IPS DF 4.7 (cell line): ENCODE results near the gene TRIM54.
A peak's percentile ranks its signal among the peaks of the same experiment; 100 is the strongest.

ENCODE experiments used
- DNase-seq: peaks from one replicate; pipeline ENCODE4 v3.0.0-alpha.2; 2013; ENCODE audit warnings: low spot score; ENCODE audit errors: extremely low read depth

Gene TRIM54, protein sequence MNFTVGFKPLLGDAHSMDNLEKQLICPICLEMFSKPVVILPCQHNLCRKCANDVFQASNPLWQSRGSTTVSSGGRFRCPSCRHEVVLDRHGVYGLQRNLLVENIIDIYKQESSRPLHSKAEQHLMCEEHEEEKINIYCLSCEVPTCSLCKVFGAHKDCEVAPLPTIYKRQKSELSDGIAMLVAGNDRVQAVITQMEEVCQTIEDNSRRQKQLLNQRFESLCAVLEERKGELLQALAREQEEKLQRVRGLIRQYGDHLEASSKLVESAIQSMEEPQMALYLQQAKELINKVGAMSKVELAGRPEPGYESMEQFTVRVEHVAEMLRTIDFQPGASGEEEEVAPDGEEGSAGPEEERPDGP

DNA sequence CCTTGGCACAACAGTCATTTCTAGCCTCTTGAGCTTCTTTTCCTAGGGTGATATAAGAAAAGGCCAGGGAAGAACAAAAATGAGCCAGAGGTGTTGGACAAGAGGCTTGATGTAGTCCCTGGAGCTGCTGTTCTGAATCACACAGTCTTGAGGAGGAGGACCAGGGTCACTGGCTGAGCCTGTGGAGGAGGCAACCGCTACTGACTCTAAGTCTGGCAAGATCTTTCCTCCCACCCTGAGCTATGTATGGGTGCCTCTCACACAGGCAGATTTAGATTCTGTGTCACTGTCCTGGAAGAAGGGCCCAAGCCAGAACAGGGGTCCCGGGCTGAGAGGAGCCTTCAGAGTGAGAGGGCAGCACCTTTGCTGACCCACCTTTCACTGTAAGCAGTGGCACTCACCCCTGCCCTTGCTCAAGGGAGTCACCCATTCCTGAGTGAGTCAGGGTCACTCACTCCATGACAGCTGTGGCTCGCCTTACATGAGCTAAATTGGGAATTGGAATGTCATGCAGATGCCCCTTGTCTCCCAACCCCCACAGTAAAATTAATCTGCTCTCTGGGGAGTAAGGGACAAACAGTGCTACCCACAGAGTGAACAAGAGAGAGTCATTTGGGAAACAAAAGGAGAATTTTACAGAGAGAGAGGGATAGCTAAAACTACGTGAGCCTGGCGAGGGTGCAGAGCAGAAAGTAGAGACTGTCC lies at the start of gene TRIM54:
Gene TRIM54, plus strand, starts transcription at position 575 of the 705 bp plus-strand sequence. CDS start 303 bp downstream, outside the sequence.
- DNase-seq = no peak

DNA sequence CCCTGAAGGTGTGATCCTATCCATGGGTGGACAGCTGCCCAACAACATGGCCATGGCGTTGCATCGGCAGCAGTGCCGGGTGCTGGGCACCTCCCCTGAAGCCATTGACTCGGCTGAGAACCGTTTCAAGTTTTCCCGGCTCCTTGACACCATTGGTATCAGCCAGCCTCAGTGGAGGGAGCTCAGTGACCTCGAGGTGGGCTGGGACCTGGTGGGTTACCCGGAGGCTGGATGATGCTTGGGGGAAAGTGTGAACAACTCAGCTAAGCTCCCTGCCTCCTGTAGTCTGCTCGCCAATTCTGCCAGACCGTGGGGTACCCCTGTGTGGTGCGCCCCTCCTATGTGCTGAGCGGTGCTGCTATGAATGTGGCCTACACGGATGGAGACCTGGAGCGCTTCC lies 48.9 kb upstream of the TRIM54 start:
- no peak for DNase-seq

DNA sequence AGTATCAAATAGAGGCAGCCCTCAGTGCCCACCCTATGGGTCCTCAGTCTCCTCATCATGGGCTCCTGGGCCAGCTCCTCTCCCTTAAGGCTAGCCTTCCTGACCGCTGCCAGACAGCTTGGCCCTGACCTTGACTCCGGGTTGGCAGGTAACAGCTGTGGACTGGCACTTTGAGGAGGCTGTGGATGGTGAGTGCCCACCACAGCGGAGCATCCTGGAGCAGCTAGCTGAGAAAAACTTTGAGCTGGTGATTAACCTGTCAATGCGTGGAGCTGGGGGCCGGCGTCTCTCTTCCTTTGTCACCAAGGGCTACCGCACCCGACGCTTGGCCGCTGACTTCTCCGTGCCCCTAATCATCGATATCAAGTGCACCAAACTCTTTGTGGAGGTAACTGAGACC lies 46.1 kb upstream of the TRIM54 start:
- DNase-seq = no peak

DNA sequence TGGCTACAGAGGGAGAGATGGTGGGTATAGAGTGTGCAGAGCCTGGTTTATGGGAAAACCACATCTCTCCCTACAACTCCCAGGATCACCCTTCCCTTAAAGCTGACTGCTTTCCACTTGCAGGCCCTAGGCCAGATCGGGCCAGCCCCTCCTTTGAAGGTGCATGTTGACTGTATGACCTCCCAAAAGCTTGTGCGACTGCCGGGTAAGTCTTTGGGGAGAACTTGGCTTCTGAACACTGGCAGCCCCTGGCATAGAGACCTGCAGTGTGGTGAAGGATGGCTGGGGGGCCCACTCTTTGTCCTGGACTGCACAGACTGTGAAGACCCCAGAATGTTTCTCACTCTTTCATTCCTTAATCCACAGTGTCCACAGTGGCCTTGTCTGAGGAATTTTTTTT lies 45.6 kb upstream of the TRIM54 start:
- DNase-seq = no peak

DNA sequence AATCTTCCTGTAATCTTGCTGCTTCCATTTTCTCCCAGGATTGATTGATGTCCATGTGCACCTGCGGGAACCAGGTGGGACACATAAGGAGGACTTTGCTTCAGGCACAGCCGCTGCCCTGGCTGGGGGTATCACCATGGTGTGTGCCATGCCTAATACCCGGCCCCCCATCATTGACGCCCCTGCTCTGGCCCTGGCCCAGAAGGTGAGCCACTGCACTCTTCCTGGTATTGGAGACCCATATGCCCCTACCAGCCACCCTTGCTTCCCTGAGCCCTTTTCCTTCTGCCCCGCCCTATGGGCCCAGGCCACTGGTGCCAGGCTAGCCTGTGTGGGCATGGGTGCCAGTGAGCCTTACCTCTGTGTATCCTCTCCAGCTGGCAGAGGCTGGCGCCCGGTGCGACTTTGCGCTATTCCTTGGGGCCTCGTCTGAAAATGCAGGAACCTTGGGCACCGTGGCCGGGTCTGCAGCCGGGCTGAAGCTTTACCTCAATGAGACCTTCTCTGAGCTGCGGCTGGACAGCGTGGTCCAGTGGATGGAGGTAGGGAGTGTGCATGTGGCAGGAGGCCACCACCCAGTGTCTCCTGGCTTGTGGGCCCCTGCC lies 44.8 kb upstream of the TRIM54 start:
- DNase-seq = no peak

DNA sequence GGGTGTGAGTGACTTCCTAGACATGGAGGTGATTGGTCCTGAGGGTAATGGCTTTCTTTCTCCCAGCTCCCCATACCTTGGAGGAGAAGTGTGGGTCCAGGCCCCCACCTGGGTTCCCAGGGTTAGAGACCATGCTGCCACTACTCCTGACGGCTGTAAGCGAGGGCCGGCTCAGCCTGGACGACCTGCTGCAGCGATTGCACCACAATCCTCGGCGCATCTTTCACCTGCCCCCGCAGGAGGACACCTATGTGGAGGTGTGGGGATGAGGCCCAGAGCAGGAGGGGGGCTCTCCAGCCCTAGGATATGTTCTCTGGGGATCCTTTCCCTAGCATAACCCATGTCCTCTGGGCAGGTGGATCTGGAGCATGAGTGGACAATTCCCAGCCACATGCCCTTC lies 43.3 kb upstream of the TRIM54 start:
- DNase-seq = no peak

DNA sequence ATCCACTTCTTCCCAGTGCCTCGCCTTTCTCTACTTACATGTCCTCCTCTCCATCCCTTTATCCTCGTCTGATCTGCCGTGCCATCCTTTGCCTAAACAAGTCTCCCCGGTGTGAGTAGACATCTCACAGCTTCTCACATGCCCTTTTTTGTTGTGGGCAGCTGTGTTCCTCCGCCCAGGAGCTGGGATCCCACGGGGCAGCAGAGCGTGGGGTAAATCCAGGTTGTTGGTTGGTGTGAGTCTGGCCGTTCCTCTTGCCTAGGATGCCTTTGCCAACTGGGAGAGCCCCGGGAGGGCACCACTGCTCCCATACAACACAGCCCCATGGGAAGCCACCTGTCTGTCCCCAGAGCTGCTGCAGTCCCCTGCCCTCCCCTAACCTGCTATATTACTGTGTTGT lies 41.8 kb upstream of the TRIM54 start:
- no peak for DNase-seq

DNA sequence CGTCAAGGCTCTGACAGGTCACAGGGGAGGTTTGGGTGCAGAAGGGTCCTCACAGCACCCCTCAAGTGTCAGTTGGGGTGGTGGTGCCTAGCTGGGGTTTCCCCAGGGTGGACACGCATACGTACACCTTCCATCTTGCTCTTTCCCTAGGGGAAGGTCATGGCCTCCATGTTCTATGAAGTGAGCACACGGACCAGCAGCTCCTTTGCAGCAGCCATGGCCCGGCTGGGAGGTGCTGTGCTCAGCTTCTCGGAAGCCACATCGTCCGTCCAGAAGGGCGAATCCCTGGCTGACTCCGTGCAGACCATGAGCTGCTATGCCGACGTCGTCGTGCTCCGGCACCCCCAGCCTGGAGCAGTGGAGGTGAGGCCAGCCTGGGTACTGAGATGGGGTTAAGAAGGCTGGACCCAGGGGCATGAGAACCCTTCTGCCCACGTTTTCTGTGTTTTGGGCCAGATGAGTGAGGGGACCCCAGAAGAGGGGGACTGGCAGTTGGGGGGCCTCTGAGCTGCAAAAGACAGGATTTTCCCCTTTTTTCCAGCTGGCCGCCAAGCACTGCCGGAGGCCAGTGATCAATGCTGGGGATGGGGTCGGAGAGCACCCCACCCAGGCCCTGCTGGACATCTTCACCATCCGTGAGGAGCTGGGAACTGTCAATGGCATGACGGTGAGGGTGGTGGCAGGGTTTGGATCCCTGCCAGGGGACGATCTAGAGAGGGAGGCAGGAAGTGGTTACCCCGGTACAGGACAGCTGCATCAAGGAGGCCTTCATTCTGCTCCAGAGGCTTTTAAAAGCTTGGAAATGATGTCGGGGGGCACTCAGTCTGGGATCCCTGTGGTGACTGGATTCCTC lies 40.2 kb upstream of the TRIM54 start:
- no peak for DNase-seq

DNA sequence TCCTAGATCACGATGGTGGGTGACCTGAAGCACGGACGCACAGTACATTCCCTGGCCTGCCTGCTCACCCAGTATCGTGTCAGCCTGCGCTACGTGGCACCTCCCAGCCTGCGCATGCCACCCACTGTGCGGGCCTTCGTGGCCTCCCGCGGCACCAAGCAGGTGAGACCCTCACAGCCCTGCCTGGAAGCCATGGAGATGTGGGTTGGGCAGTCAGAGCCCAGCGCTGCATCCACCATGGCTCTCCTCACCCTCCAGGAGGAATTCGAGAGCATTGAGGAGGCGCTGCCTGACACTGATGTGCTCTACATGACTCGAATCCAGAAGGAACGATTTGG lies 39.6 kb upstream of the TRIM54 start:
- no peak for DNase-seq

DNA sequence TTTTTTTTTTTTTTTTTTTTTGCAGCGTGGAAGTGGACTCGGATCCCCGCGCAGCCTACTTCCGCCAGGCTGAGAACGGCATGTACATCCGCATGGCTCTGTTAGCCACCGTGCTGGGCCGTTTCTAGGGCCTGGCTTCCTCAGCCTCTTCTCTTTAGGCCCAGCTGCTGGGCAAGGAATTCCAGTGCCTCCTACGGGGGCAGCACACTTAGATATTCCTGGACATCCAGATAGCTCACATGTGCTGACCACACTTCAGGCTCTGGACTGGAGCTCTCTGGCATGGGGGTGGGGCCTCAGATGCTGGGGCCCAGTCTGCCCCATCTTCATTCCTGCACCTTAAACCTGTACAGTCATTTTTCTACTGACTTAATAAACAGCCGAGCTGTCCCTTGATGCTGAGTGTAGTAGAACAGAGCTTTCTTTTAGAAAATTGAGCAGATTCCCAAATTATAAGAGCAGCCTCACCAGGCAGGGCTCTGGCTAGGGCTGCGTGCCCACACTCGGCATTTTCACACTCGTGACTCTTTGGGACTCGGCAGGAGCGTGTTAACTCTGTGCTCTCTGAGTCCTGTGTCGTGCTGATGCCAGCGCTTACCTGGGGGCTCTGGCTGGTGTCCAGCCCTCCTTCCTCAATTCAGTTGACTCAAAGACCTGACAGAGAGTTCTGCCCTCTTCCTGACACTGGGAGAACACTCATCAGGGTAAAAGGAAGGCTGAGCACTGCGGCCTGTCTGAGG lies 38.7 kb upstream of the TRIM54 start:
- DNase-seq = no peak

DNA sequence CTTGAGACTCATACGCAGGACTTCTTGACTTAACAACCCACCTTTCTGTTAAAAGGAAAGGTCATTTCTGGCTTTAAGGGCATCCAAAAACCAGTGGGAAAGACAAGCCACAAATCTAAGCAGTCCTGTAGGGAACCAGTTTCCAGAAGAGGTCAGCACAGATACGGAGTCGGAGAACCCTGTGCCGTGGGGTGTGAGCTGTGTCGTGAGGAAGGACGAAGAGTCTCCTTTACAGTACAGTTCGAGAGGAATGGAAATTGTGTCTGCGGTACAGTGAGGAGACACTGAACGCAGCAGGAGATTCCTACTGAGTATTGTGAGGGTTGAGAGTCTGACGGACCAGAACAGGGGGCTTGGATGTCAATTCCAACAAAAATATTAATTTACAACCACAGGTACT lies 37.1 kb upstream of the TRIM54 start:
- DNase-seq = no peak

DNA sequence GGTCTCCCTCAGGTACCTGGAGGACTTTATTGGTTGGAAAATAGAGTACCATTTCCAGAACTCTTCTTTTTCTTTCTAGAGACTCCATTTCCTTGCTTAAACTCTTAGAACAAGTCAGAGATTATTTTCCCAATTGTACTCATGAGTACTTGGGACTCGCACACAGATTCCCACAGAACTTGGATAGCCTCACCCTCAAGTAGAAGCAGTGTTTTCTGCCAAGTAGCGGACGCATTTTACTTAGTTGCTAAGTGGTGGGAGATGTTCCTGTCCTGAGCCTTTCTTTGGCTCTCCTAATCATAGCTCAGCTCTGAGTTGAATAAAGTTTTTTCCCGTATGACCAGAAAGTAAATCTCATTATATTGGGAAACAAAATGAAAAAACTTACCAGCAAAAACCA lies 36.6 kb upstream of the TRIM54 start:
- no peak for DNase-seq

DNA sequence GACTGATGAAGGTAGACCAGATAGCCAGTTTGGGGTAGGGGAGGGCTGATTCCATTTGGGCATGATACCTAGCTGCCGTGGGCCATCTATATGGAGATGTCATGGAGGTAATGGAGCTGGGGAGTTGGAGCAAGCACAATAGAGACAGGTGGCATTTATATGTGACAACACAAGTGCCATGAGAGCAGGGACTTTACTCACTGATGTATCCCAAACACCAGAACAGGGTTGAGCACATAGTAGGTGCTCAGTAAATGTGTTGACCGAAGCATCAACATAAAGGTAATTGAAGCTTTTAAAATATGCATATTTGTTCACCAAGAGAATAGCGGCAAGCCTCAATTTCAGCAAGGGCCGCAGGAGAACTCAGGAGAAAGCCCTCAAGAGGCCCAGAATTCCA lies 34.3 kb upstream of the TRIM54 start:
- no peak for DNase-seq

DNA sequence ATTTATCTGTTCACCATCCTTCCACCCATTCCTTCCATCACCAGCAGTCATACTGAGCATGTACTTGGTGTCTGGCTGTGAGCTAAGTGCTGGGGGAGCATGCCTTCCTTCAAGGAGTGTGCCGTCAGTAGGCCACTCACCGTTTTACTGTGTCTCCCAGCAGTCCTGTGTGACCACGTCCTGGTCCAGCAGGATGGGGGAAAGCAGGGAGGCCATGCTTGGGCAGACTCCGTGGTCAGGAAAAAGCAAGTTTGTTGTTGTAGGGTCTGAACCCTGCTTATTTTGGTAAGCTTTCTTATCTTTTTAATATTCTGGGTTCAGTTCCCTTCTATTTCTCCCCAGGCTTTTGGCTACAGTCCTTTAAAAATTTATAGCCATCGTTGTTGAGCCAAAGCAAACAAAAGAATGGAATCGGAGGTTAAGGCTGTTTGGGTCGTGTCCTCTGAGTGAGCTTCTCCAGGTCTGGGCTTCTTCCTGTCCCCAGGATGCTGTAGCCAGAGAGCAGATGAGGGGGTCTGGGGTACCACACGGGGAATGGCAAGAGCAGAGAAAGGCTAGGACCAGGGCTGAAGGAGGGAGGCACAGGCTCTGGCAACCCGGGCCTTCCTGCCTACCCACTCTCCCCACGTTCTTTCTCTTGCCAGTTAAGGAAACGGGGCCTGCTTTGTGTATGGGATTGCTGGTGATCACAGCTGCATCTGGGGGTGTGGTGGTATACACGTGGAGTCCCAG lies 32.9 kb upstream of the TRIM54 start:
- no peak for DNase-seq

DNA sequence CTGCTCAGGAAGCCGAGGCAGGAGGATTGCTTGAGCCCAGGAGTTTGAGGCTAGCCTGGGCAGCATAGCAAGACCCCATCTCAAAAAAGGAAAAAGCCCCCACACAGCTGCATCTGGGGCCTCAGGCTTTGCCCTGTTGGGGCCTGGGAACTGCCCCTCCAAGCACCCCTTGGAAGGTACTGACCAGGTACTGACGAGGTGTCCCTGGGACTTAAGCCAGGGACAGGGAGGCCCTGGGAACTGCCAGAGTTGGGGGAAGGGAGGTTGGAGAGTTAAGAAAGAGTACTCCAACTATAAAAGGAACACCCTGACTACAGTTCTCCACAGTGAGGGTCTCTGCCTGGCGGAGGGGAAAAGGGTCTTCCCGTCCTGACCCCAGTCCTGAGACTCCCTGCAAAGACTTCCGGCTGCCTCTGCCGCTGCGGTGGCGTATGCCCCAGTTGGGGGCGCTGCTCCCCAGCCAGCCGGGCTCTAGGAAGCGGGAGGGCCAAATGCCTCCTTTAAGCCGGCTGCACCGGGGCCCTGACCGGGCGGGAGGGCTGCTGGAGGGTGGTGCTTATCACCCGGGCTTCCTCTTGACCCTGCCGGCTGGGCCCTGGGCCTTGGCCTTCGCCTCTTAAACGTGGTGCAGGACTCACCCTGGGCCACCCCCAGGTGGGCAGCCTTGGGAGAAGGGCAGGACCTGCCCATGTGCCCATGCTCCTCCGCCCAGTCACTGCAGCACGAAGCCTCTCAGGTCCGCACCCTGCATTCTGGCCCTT lies 32.2 kb upstream of the TRIM54 start:
- peak; percentile 46 for DNase-seq

DNA sequence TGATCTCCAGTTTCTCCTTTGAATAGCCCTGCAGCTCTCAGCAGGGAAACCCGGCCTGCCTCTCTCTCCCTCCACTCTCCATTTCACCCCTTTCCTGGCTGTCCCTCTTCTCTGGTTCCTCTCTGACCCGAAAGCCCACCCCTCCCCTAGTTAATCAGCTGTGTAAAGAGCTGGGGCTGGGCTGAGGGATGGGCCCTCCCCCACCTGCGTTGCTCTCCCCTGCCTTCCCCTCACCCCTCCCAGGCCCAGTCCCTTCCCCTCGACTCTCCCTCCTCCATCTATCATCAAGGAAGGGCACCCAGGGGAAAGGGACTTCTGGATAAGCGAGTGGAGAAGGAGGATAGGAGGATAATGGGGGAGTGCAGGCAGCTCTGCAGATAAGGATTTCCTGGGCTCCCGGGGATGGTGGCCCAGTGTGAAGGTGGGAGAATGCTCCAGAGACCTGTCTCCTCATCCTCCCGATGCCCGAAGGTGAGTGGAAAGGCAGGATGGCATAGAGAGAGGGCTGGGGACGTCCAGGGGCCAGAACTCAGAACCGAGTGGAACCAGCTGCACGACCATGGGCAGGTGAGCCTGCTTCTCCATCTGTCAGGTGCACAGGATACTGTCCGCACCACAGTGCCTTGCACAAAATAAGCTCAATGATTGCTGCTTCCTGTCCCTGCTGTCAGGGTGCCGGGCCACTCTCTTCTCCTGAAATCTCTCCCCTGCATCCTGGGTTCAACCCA lies 31.4 kb upstream of the TRIM54 start:
- no peak for DNase-seq

DNA sequence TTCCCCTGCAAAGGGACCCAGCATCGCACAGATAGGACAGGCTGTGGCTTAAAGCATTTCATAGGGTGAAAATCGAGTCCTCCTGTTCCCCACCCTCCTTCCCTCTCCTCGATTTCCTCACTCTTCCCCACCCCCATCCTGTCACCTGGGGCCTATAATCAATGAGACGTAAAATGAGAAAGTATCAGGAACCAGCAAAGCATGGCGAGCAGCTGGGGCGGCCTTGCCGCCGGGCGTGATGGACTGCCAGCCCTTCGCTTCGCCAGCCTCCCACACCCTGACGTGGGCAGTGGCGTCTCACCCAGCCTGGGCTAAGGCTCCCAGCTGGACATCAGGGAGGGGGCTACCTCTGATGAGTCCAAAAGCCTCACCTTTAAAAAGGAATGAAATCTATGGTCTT lies 30.5 kb upstream of the TRIM54 start:
- DNase-seq = no peak

DNA sequence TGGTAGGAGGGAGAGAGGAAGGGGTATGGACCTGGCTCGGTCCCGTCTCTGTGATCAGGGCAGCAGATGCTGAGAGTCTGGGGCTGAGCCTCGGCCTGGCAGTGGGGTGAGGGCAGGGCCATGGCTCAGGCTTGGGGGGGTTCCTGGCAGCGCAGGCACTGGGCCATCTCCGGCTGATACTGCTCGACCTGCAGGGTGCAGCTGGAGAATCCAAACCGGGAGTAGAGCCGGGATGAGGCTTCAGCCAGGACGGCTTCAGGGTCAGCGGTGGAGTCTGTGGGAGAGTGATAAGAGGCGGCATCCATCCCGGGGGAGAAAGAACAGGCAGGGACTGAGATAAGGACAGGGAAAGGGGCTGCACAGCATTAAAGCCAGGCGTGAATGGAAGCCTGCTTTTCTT lies 27.0 kb upstream of the TRIM54 start:
- DNase-seq = no peak

DNA sequence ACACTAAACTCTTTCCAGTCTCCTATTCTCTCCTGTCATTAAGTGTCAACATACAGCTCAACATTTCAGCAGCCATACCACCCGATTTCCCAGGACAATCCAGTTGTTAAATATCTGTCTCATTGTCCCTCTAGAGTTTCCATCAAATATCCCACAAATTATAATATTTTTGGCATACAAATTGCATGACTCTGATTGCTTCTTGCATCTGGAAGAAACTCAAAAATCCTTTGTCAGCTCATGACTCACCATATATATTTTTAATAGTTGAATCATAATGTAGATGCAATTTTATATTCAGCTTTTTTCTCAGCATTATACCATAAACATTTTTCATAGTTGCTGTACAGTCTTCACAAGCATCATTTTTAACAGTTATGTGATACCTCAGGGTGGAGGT lies 26.6 kb upstream of the TRIM54 start:
- DNase-seq = no peak
